H1 (cell line): ENCODE results near the gene TBCD. TPM values are rescaled to one million over a fixed set of nuclear protein-coding genes. Genes with fewer than 3 reads are reported as not detected.

ENCODE experiments used
- TAF1 ChIP-seq: IDR thresholded peaks from 2 replicates; pipeline ENCODE4 v1.6.1; 2011; ENCODE audit warnings: mild to moderate bottlenecking, low read depth, low read length
- polyA plus RNA-seq, 7 experiments: library from polyadenylated mRNA; depleted of rRNA in 3 of 7; stranded (reverse) in 5 of 7; unstranded in 2 of 7; fragments of >200 nt in 5 of 7; fragments of 200-250 nt in 2 of 7; gene quantifications; 1 replicate in 5 of 7; 2 replicates in 1 of 7; 4 replicates in 1 of 7; pipeline versions ENCODE4 v1.2.1 to v1.2.3, GENCODE V29; 2011 to 2013; ENCODE audit warnings: missing spikeins in 2 of 7, mixed read lengths in 2 of 7
- total RNA-seq: library from RNA; stranded (reverse); fragmentation: NEBNext Ultra II Directional; extraction: Animal tissue kit (Norgen Biotek cat#: 25700); gene quantifications from 2 replicates; pipeline ENCODE4 v1.2.1, GENCODE V29; 2021
- TF ChIP-seq, protein P1 (sequence below): fragments of 300-600 bp; sonication (generic); IDR thresholded peaks from 2 replicates; pipeline ENCODE4 v1.7.1; 2012; ENCODE audit warnings: low read length, moderate library complexity, mild to moderate bottlenecking, inconsistent platforms; ENCODE audit not compliant: insufficient replicate concordance

The TBCD gene
- total and polyA plus RNA-seq, 2 of the 8 experiments (the other 6 are each of a cell fraction or from before 2014, with no cell fraction given), result 118 to 162 TPM

DNA sequence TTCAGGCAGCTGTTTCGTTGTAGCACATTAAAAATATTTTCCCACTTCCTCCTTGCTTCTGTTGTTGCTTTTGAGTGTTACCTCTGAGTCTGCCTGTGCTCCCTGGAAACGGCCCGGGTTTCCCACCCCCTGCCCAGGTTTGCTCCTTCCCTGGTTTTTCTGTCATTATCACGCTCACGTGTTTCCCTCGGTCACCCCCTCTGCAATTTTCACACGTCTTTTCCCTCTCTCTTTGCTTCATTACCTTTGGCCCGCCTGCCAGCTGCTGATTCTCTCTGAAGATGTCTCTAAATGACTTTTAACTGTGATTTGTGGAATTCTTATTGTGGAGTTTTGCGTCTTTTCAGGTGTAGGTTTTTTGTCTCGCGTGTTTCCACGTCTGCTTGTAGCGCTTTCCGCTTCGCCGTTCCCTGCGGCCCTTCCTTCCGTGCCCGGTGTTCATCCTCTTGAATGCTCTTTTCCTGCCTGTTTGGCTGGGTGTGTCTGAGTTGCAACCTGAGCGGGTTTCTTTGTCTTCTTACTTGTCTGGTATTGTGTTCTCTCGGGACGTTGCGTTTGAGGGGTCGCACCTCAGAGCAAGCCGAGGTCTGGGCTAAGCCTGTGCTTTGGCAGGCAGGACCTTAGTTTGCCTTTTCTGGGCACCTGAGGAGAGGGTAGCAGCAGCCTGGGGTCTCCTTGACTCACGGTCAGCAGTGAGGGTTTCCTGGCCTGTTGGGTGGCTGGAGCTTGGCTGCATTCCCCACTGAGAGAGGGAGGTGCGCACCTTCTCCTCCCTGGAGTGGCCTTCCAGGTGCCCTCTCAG is 184.3 kb downstream of the TBCD start (continued):
- TF ChIP-seq, protein P1, sequence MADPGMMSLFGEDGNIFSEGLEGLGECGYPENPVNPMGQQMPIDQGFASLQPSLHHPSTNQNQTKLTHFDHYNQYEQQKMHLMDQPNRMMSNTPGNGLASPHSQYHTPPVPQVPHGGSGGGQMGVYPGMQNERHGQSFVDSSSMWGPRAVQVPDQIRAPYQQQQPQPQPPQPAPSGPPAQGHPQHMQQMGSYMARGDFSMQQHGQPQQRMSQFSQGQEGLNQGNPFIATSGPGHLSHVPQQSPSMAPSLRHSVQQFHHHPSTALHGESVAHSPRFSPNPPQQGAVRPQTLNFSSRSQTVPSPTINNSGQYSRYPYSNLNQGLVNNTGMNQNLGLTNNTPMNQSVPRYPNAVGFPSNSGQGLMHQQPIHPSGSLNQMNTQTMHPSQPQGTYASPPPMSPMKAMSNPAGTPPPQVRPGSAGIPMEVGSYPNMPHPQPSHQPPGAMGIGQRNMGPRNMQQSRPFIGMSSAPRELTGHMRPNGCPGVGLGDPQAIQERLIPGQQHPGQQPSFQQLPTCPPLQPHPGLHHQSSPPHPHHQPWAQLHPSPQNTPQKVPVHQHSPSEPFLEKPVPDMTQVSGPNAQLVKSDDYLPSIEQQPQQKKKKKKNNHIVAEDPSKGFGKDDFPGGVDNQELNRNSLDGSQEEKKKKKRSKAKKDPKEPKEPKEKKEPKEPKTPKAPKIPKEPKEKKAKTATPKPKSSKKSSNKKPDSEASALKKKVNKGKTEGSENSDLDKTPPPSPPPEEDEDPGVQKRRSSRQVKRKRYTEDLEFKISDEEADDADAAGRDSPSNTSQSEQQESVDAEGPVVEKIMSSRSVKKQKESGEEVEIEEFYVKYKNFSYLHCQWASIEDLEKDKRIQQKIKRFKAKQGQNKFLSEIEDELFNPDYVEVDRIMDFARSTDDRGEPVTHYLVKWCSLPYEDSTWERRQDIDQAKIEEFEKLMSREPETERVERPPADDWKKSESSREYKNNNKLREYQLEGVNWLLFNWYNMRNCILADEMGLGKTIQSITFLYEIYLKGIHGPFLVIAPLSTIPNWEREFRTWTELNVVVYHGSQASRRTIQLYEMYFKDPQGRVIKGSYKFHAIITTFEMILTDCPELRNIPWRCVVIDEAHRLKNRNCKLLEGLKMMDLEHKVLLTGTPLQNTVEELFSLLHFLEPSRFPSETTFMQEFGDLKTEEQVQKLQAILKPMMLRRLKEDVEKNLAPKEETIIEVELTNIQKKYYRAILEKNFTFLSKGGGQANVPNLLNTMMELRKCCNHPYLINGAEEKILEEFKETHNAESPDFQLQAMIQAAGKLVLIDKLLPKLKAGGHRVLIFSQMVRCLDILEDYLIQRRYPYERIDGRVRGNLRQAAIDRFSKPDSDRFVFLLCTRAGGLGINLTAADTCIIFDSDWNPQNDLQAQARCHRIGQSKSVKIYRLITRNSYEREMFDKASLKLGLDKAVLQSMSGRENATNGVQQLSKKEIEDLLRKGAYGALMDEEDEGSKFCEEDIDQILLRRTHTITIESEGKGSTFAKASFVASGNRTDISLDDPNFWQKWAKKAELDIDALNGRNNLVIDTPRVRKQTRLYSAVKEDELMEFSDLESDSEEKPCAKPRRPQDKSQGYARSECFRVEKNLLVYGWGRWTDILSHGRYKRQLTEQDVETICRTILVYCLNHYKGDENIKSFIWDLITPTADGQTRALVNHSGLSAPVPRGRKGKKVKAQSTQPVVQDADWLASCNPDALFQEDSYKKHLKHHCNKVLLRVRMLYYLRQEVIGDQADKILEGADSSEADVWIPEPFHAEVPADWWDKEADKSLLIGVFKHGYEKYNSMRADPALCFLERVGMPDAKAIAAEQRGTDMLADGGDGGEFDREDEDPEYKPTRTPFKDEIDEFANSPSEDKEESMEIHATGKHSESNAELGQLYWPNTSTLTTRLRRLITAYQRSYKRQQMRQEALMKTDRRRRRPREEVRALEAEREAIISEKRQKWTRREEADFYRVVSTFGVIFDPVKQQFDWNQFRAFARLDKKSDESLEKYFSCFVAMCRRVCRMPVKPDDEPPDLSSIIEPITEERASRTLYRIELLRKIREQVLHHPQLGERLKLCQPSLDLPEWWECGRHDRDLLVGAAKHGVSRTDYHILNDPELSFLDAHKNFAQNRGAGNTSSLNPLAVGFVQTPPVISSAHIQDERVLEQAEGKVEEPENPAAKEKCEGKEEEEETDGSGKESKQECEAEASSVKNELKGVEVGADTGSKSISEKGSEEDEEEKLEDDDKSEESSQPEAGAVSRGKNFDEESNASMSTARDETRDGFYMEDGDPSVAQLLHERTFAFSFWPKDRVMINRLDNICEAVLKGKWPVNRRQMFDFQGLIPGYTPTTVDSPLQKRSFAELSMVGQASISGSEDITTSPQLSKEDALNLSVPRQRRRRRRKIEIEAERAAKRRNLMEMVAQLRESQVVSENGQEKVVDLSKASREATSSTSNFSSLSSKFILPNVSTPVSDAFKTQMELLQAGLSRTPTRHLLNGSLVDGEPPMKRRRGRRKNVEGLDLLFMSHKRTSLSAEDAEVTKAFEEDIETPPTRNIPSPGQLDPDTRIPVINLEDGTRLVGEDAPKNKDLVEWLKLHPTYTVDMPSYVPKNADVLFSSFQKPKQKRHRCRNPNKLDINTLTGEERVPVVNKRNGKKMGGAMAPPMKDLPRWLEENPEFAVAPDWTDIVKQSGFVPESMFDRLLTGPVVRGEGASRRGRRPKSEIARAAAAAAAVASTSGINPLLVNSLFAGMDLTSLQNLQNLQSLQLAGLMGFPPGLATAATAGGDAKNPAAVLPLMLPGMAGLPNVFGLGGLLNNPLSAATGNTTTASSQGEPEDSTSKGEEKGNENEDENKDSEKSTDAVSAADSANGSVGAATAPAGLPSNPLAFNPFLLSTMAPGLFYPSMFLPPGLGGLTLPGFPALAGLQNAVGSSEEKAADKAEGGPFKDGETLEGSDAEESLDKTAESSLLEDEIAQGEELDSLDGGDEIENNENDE, result no peak
- TF ChIP-seq TAF1, result no peak
